Upper lobe of right lung (tissue), 1 donor: ENCODE results near the gene CCDC201. TPM values are rescaled to one million over a fixed set of nuclear protein-coding genes. Genes with fewer than 3 reads are reported as not detected.
"Not testable (repeated sequence)": the region's sequence is repeated elsewhere in the genome, so short reads cannot be mapped to it uniquely, and the experiment has no call there.

ENCODE experiments used
- ATAC-seq: fragments of 200-7000 bp; cut with Tn5 transposase; one replicate; pipeline ENCODE4 v1.9.1; 2020; ENCODE audit warnings: mild to moderate bottlenecking, moderate library complexity
- DNase-seq: peaks from one replicate; pipeline ENCODE4 v3.0.0-alpha.2; 2020
- H3K27ac ChIP-seq: fragments of 200-600 bp; one replicate; pipeline ENCODE4 v1.8.0; 2022
- H3K27me3 ChIP-seq: fragments of 200-600 bp; one replicate; pipeline ENCODE4 v1.8.0; 2022; ENCODE audit warnings: mild to moderate bottlenecking
- H3K36me3 ChIP-seq: fragments of 200-600 bp; one replicate; pipeline ENCODE4 v1.8.0; 2022
- H3K4me1 ChIP-seq: fragments of 200-600 bp; one replicate; pipeline ENCODE4 v1.8.0; 2022
- H3K4me3 ChIP-seq: fragments of 200-600 bp; one replicate; pipeline ENCODE4 v1.8.0; 2022; ENCODE audit warnings: mild to moderate bottlenecking
- H3K9me3 ChIP-seq: fragments of 200-600 bp; one replicate; pipeline ENCODE4 v1.8.0; 2022
- intact Hi-C: fragments of 100-400 bp; cut with DNase I; formaldehyde crosslinking; loops from one replicate; pipeline ENCODE4 v1.11.0; 2022
- total RNA-seq: library from RNA; stranded (reverse); fragmentation: NEBNext Ultra II Directional; extraction: Animal tissue kit (Norgen Biotek cat#: 25700); gene quantifications from one replicate; pipeline ENCODE4 v1.2.1, GENCODE V29; 2021
- donor health status: DM: no; HTN: yes; CAD: no; lungs with severe emphysema.

Gene CCDC201
- total RNA-seq, 1 donor from 2014 or later, result not detected

GRCh38 chr7:45841926-45842717 is 30.8 kb downstream of the CCDC201 start:
- H3K36me3 ChIP-seq, H3K9me3 ChIP-seq, ATAC-seq, H3K4me3 ChIP-seq, H3K27me3 ChIP-seq, H3K27ac ChIP-seq, H3K4me1 ChIP-seq, intact Hi-C loops, DNase-seq: not testable (repeated sequence)

GRCh38 chr7:45838852-45839251 is 34.0 kb downstream of the CCDC201 start:
- intact Hi-C loops, DNase-seq, ATAC-seq, H3K9me3 ChIP-seq, H3K36me3 ChIP-seq, H3K27me3 ChIP-seq, H3K4me3 ChIP-seq, H3K4me1 ChIP-seq, H3K27ac ChIP-seq: not testable (repeated sequence)

- intact Hi-C loops, H3K27ac ChIP-seq, H3K4me3 ChIP-seq, ATAC-seq, H3K4me1 ChIP-seq, H3K9me3 ChIP-seq, H3K36me3 ChIP-seq, H3K27me3 ChIP-seq: not testable (repeated sequence)
- peak; percentile 26 for DNase-seq
Observed at GRCh38 chr7:45832433-45833177, 40.3 kb downstream of the CCDC201 start.

GRCh38 chr7:45829846-45830245 is 43.0 kb downstream of the CCDC201 start:
- H3K27me3 ChIP-seq, intact Hi-C loops, H3K4me1 ChIP-seq, H3K9me3 ChIP-seq, H3K27ac ChIP-seq, H3K4me3 ChIP-seq, DNase-seq, H3K36me3 ChIP-seq, ATAC-seq: not testable (repeated sequence)

- H3K27ac ChIP-seq, H3K9me3 ChIP-seq, H3K36me3 ChIP-seq, H3K4me3 ChIP-seq, DNase-seq, H3K27me3 ChIP-seq, H3K4me1 ChIP-seq, ATAC-seq, intact Hi-C loops: not testable (repeated sequence)
Observed at GRCh38 chr7:45827731-45828130, 45.2 kb downstream of the CCDC201 start.

- H3K27ac ChIP-seq, H3K4me1 ChIP-seq, H3K4me3 ChIP-seq, intact Hi-C loops, DNase-seq, H3K36me3 ChIP-seq, H3K9me3 ChIP-seq, H3K27me3 ChIP-seq: not testable (repeated sequence)
- peak; percentile 28 for ATAC-seq
Observed at GRCh38 chr7:45826550-45826949, 46.3 kb downstream of the CCDC201 start.

GRCh38 chr7:45818763-45819162 is 54.1 kb downstream of the CCDC201 start:
- H3K27ac ChIP-seq, H3K36me3 ChIP-seq, intact Hi-C loops, H3K27me3 ChIP-seq, H3K9me3 ChIP-seq, DNase-seq, H3K4me1 ChIP-seq, H3K4me3 ChIP-seq, ATAC-seq: not testable (repeated sequence)

- H3K4me1 ChIP-seq, H3K9me3 ChIP-seq, H3K4me3 ChIP-seq, H3K27me3 ChIP-seq, DNase-seq, ATAC-seq, H3K27ac ChIP-seq, H3K36me3 ChIP-seq, intact Hi-C loops: not testable (repeated sequence)
Observed at GRCh38 chr7:45817913-45818312, 55.0 kb downstream of the CCDC201 start.

- H3K9me3 ChIP-seq, H3K4me1 ChIP-seq, H3K27me3 ChIP-seq, intact Hi-C loops, H3K36me3 ChIP-seq, DNase-seq, ATAC-seq, H3K4me3 ChIP-seq, H3K27ac ChIP-seq: not testable (repeated sequence)
Observed at GRCh38 chr7:45817016-45817415, 55.9 kb downstream of the CCDC201 start.

GRCh38 chr7:45814216-45815118 is 58.4 kb downstream of the CCDC201 start:
- H3K9me3 ChIP-seq, H3K4me1 ChIP-seq, H3K4me3 ChIP-seq, H3K27ac ChIP-seq, DNase-seq, intact Hi-C loops, ATAC-seq, H3K27me3 ChIP-seq, H3K36me3 ChIP-seq: not testable (repeated sequence)

GRCh38 chr7:45813771-45814170 is 59.1 kb downstream of the CCDC201 start:
- H3K27ac ChIP-seq, H3K9me3 ChIP-seq, ATAC-seq, H3K27me3 ChIP-seq, H3K36me3 ChIP-seq, intact Hi-C loops, H3K4me1 ChIP-seq, DNase-seq, H3K4me3 ChIP-seq: not testable (repeated sequence)
